ENCODE results near the gene TLR9. TPM values are rescaled to one million over a fixed set of nuclear protein-coding genes. Genes with fewer than 3 reads are reported as not detected.
A peak's percentile ranks its signal among the peaks of the same experiment; 100 is the strongest.

TLR9 gene
- total RNA-seq, 3 donors from 2014 or later = 0.29 TPM; not detected in 2

GRCh38 chr3:52215351-52215750, 10.1 kb downstream of the TLR9 start:
- Histone ChIP-seq H3K36me3 (peaks cover 10% of the 10 kb centered on the region), H3K9me3 (no peaks in the 10 kb centered on the region), H3K27ac (peak overlapping the region in 1 of 2 donors; percentile 95), H3K4me1 (peaks cover 0 to 14% of the 10 kb centered on the region in 2 donors), H3K27me3 (no peaks in the 10 kb centered on the region), H3K4me3 (no peak overlapping the region)
- TF ChIP-seq POLR2AphosphoS5 (IDR thresholded peaks at IDR 0.05) (no peak), POLR2A (IDR thresholded peaks at IDR 0.05) (no peak)
- TF ChIP-seq, protein P1, sequence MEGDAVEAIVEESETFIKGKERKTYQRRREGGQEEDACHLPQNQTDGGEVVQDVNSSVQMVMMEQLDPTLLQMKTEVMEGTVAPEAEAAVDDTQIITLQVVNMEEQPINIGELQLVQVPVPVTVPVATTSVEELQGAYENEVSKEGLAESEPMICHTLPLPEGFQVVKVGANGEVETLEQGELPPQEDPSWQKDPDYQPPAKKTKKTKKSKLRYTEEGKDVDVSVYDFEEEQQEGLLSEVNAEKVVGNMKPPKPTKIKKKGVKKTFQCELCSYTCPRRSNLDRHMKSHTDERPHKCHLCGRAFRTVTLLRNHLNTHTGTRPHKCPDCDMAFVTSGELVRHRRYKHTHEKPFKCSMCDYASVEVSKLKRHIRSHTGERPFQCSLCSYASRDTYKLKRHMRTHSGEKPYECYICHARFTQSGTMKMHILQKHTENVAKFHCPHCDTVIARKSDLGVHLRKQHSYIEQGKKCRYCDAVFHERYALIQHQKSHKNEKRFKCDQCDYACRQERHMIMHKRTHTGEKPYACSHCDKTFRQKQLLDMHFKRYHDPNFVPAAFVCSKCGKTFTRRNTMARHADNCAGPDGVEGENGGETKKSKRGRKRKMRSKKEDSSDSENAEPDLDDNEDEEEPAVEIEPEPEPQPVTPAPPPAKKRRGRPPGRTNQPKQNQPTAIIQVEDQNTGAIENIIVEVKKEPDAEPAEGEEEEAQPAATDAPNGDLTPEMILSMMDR (IDR thresholded peaks at IDR 0.05) = no peak
- DNase-seq (ENCODE audit: low spot score in 2 of 2) = no peak
- intact Hi-C loops (cut with DNase I; ENCODE audit: low total_unique reads) = no loop called here

DNA sequence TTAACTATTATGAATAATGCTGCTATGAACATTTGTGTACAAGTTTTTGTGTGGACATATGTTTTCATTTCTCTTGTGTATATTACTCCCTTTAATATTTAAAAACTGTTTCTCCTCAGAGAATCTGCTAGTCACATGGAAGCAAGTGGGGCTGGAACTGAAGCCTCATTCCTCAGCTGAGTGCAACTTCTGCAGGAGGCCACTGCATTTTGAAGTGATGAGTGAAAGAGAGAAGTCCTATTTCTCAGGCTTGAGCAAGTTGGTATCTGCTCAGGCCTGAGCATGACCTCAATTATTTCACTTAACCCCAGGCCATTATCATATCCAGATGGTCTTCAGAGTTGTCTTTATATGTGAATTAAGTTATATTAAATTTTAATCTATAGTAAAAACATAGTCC, 11.5 kb downstream of the TLR9 start:
- Histone ChIP-seq H3K27ac (no peak overlapping the region), H3K4me3 (no peak overlapping the region), H3K36me3 (peaks cover 12% of the 10 kb centered on the region), H3K27me3 (no peaks in the 10 kb centered on the region), H3K4me1 (peaks cover 0 to 13% of the 10 kb centered on the region in 2 donors), H3K9me3 (no peaks in the 10 kb centered on the region)
- DNase-seq (ENCODE audit: low spot score in 2 of 2) = no peak
- TF ChIP-seq POLR2A (IDR thresholded peaks at IDR 0.05) (no peak), POLR2AphosphoS5 (IDR thresholded peaks at IDR 0.05) (no peak)
- TF ChIP-seq, protein P1 (IDR thresholded peaks at IDR 0.05) = no peak
- intact Hi-C loops (cut with DNase I; ENCODE audit: low total_unique reads) = no loop called here

GRCh38 chr3:52213005-52213404, 12.4 kb downstream of the TLR9 start:
- Histone ChIP-seq H3K27me3 (no peaks in the 10 kb centered on the region), H3K4me3 (no peak overlapping the region), H3K4me1 (peaks cover 0 to 6% of the 10 kb centered on the region in 2 donors), H3K9me3 (no peaks in the 10 kb centered on the region), H3K36me3 (peaks cover 18% of the 10 kb centered on the region), H3K27ac (no peak overlapping the region)
- intact Hi-C loops (cut with DNase I; ENCODE audit: low total_unique reads) = no loop called here
- DNase-seq (ENCODE audit: low spot score in 2 of 2) = no peak
- TF ChIP-seq, protein P1 (IDR thresholded peaks at IDR 0.05) = no peak
- TF ChIP-seq POLR2A (IDR thresholded peaks at IDR 0.05) = no peak
- TF ChIP-seq POLR2AphosphoS5 (IDR thresholded peaks at IDR 0.05) = no peak

DNA sequence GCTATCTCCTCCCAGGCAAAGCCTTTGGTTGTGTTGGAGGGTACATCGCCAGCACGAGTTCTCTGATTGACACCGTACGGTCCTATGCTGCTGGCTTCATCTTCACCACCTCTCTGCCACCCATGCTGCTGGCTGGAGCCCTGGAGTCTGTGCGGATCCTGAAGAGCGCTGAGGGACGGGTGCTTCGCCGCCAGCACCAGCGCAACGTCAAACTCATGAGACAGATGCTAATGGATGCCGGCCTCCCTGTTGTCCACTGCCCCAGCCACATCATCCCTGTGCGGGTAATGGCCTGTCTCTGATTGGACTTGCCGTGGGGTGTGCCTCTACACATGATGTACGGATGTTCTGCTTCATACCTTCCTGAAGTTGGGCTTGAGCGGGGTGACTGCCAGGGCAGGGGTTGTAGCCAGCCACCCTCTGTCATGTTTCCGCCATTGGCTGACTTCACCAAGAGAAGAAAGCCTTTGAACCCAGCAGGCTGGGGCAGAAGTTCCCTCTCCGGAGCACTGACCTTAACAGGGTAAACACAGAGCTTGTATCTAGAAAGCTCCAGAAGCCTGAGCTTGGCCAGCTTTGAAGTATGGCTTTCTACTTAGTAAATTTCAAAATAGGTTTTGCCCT, 14.1 kb downstream of the TLR9 start:
- Histone ChIP-seq H3K27me3 (no peaks in the 10 kb centered on the region), H3K36me3 (peaks cover 18% of the 10 kb centered on the region), H3K9me3 (no peaks in the 10 kb centered on the region), H3K27ac (no peak overlapping the region), H3K4me3 (no peak overlapping the region), H3K4me1 (no peaks in the 10 kb centered on the region)
- intact Hi-C loops (cut with DNase I; ENCODE audit: low total_unique reads) = no loop called here
- no peak for DNase-seq (ENCODE audit: low spot score in 2 of 2)
- TF ChIP-seq, protein P1 (IDR thresholded peaks at IDR 0.05) = no peak
- TF ChIP-seq POLR2A (IDR thresholded peaks at IDR 0.05) (no peak), POLR2AphosphoS5 (IDR thresholded peaks at IDR 0.05) (no peak)

DNA sequence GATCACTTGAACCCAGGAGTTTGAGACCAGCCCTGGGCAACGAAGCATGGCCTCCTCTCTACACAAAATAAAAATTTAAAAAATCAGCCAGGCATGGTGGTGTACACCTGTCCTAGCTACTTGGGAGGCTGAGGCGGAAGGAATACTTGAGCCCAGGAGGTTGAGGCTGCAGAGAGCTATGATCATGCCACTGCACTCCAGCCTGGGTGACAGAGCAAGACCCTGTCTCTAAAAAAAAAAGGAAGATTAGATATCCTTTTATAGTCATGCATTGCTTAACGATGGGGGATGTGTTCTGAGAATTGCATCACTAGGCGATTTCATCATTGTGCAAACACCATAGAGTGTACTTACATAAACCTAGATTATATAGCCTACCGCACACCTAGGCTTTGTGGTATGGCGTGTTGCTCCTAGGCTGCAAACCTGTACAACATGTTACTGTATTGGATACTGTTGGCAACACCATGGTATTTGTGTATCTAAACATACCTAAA, 14.8 kb downstream of the TLR9 start:
- TF ChIP-seq POLR2A (IDR thresholded peaks at IDR 0.05) (no peak), POLR2AphosphoS5 (IDR thresholded peaks at IDR 0.05) (no peak)
- TF ChIP-seq, protein P1 (IDR thresholded peaks at IDR 0.05) = no peak
- H3K4me1 ChIP-seq = no peaks in the 10 kb centered on the region
- H3K9me3 ChIP-seq = no peaks in the 10 kb centered on the region
- no peak for DNase-seq (ENCODE audit: low spot score in 2 of 2)
- H3K36me3 ChIP-seq = peaks cover 18% of the 10 kb centered on the region
- no peak overlapping the region for H3K4me3 ChIP-seq
- H3K27ac ChIP-seq = no peak overlapping the region
- intact Hi-C loops (cut with DNase I; ENCODE audit: low total_unique reads) = no loop called here
- H3K27me3 ChIP-seq = no peaks in the 10 kb centered on the region
